Kidney tubule cell (primary cell): ENCODE results near the gene RAD51B.
A peak's percentile ranks its signal among the peaks of the same experiment; 100 is the strongest.

ENCODE experiments used
- DNase-seq: peaks from one replicate; pipeline ENCODE4 v3.0.0-alpha.2; 2018; ENCODE audit warnings: low spot score

The RAD51B gene

GRCh38 chr14:68365228-68365627 is 545.6 kb downstream of the RAD51B start:
- peak; percentile 41 for DNase-seq

- DNase-seq: no peak
Measured at GRCh38 chr14:68366656-68367055, 547.1 kb downstream of the RAD51B start.

GRCh38 chr14:68367536-68367935 is 548.0 kb downstream of the RAD51B start:
- no peak for DNase-seq

- no peak for DNase-seq
Measured at GRCh38 chr14:68368850-68369249, 549.3 kb downstream of the RAD51B start.

GRCh38 chr14:68369281-68370056 is 549.9 kb downstream of the RAD51B start:
- no peak for DNase-seq

GRCh38 chr14:68370057-68370360 is 550.4 kb downstream of the RAD51B start:
- no peak for DNase-seq

GRCh38 chr14:68372368-68372767 is 552.8 kb downstream of the RAD51B start:
- DNase-seq: no peak

GRCh38 chr14:68373124-68373646 is 553.6 kb downstream of the RAD51B start:
- DNase-seq: no peak

- DNase-seq: no peak
Measured at GRCh38 chr14:68373847-68374444, 554.4 kb downstream of the RAD51B start.

- no peak for DNase-seq
Measured at GRCh38 chr14:68374682-68375081, 555.1 kb downstream of the RAD51B start.

GRCh38 chr14:68375376-68375775 is 555.8 kb downstream of the RAD51B start:
- DNase-seq: no peak

- peak; percentile 28 for DNase-seq
Measured at GRCh38 chr14:68376067-68376779, 556.6 kb downstream of the RAD51B start.

- no peak for DNase-seq
Measured at GRCh38 chr14:68377006-68377405, 557.4 kb downstream of the RAD51B start.

GRCh38 chr14:68377459-68377858 is 557.9 kb downstream of the RAD51B start:
- no peak for DNase-seq

- DNase-seq: no peak
Measured at GRCh38 chr14:68379510-68380328, 560.1 kb downstream of the RAD51B start.

- DNase-seq: peak; percentile 45
Measured at GRCh38 chr14:68380329-68380741, 560.8 kb downstream of the RAD51B start.

- no peak for DNase-seq
Measured at GRCh38 chr14:68384335-68384734, 564.8 kb downstream of the RAD51B start.

- DNase-seq: no peak
Measured at GRCh38 chr14:68384881-68385280, 565.3 kb downstream of the RAD51B start.

GRCh38 chr14:68386446-68386845 is 566.9 kb downstream of the RAD51B start:
- DNase-seq: no peak

- DNase-seq: no peak
Measured at GRCh38 chr14:68386950-68387779, 567.6 kb downstream of the RAD51B start.

GRCh38 chr14:68389943-68390342 is 570.4 kb downstream of the RAD51B start:
- DNase-seq: no peak
